Motor neuron (in vitro differentiated cells): Measurements from ENCODE around the gene RAPGEF1. TPM values are rescaled to one million over a fixed set of nuclear protein-coding genes. Genes with fewer than 3 reads are reported as not detected.

Source experiments
- ATAC-seq, 8 experiments: fragments of 200-7000 bp; cut with Tn5 transposase; replicated peaks in 6 of 8; 2 replicates each; pipeline ENCODE4 v1.8.0; 2021; ENCODE audit warnings: mild to moderate bottlenecking in 8 of 8, moderate library complexity in 8 of 8
- H3K27ac ChIP-seq, 2 donors: fragments of 250-450 bp; sonication (Bioruptor Pico); 2 replicates each; pipeline ENCODE4 v1.9.0; 2021; ENCODE audit warnings: antibody characterized with exemption in 2 of 2, mild to moderate bottlenecking in 2 of 2, moderate library complexity in 1 of 2
- H3K4me1 ChIP-seq, 2 donors: fragments of 250-450 bp; sonication (Bioruptor Pico); replicated peaks in 1 of 2; 2 replicates each; pipeline ENCODE4 v1.6.1; 2021; ENCODE audit warnings: antibody characterized with exemption in 2 of 2, mild to moderate bottlenecking in 2 of 2, moderate library complexity in 1 of 2
- H3K4me3 ChIP-seq, 5 donors: fragments of 250-450 bp; sonication (Bioruptor Pico); 2 replicates each; pipeline ENCODE4 v1.9.0; 2021; ENCODE audit warnings: antibody characterized with exemption in 5 of 5, mild to moderate bottlenecking in 5 of 5, moderate library complexity in 4 of 5
- WGBS, 10 experiments: fragments of 450-650 bp; shearing (Covaris generic); methylation state at CpG; one replicate each; pipeline ENCODE4 v1.0.0; 2022; 5-methylcytosine and 5-hydroxymethylcytosine counted together
- in situ Hi-C, 9 experiments: fragments of 400-800 bp; cut with MboI; loops; one replicate each; pipeline ENCODE4 v1.15.0; 2021; ENCODE audit warnings: low sequenced_read_pairs in 9 of 9, low pct_unique_long_range_greater_than_20kb in 2 of 9; ENCODE audit not compliant: unreplicated experiment in 9 of 9
- total RNA-seq, 8 experiments: library from RNA; unstranded; fragments of 300-600 nt; gene quantifications; 2 replicates each; pipeline versions ENCODE4 v1.2.3 to v1.2.4, GENCODE V29; 2022

The RAPGEF1 gene
- total RNA-seq, result 10 to 100 TPM; 15.4 to 42.0 (median 24.9) TPM

- H3K4me3 ChIP-seq, result peak within 1 kb of the TSS; percentile 78 to 97 (median 87)
- peak; percentile 74 to 88 (median 77) for ATAC-seq
- H3K27ac ChIP-seq, result peak within 1 kb of the TSS; percentile 45 to 64
- in situ Hi-C loops, result loop anchor here in 6 of 9 experiments (10.0 to 25.0 kb wide), 3 partner anchors 128 to 153 kb away; no protein-coding TSS in a partner anchor
- WGBS, 10 experiments, result 80% methylated on average over 1 of the region's 69 CpGs; no CpG with 5 or more reads in 9 of the 10 experiments
- peaks cover 7 to 10% of the 10 kb centered on the region in 2 donors for H3K4me1 ChIP-seq
Observed at GRCh38 chr9:131739959-131740648, at the start of gene RAPGEF1. RAPGEF1 (minus strand) TSS chr9:131740076; CDS start chr9:131739830, 246 bp downstream.

GRCh38 chr9:131788851-131789250 is 49.0 kb upstream of the RAPGEF1 start:
- Histone ChIP-seq H3K4me3 (no peak overlapping the region), H3K4me1 (peaks cover 7% of the 10 kb centered on the region in 2 donors), H3K27ac (no peak overlapping the region)
- no peak for ATAC-seq
- in situ Hi-C loops, result no loop called here
- WGBS, 10 experiments, result 7 to 100% (median 55%) methylated on average over 1 of the region's 1 CpG; no CpG with 5 or more reads in 2 of the 10 experiments

GRCh38 chr9:131787838-131788237 is 48.0 kb upstream of the RAPGEF1 start:
- ATAC-seq, result no peak
- 11 to 100% (median 52%) methylated on average over 1 to 8 of the region's 9 CpGs; no CpG with 5 or more reads in 5 of the 10 experiments for WGBS, 10 experiments
- H3K4me1 ChIP-seq, result peaks cover 7% of the 10 kb centered on the region in 2 donors
- no peak overlapping the region for H3K27ac ChIP-seq
- in situ Hi-C loops, result no loop called here
- no peak overlapping the region for H3K4me3 ChIP-seq

- no peak overlapping the region for H3K4me3 ChIP-seq
- in situ Hi-C loops, result no loop called here
- ATAC-seq, result peak in 4 of 8 experiments; percentile 36 to 87 (median 69)
- no peak overlapping the region for H3K27ac ChIP-seq
- H3K4me1 ChIP-seq, result peaks cover 7% of the 10 kb centered on the region in 2 donors
- 0 to 85% (median 50%) methylated on average over 1 to 5 of the region's 13 CpGs; no CpG with 5 or more reads in 1 of the 10 experiments for WGBS, 10 experiments
Observed at GRCh38 chr9:131784748-131785501, 45.0 kb upstream of the RAPGEF1 start.

GRCh38 chr9:131781069-131781468 is 41.2 kb upstream of the RAPGEF1 start:
- H3K4me1 ChIP-seq, result peaks cover 7% of the 10 kb centered on the region in 2 donors
- H3K4me3 ChIP-seq, result no peak overlapping the region
- ATAC-seq, result no peak
- no peak overlapping the region for H3K27ac ChIP-seq
- in situ Hi-C loops, result no loop called here
- 9 to 62% (median 34%) methylated on average over 1 to 3 of the region's 3 CpGs; no CpG with 5 or more reads in 2 of the 10 experiments for WGBS, 10 experiments

- in situ Hi-C loops, result no loop called here
- Histone ChIP-seq H3K4me1 (peaks cover 5 to 6% of the 10 kb centered on the region in 2 donors), H3K4me3 (no peak overlapping the region), H3K27ac (no peak overlapping the region)
- 0 to 5% (median 0%) methylated on average over 1 to 4 of the region's 7 CpGs; no CpG with 5 or more reads in 5 of the 10 experiments for WGBS, 10 experiments
- ATAC-seq, result peak in 5 of 8 experiments; percentile 49 to 72 (median 64)
Observed at GRCh38 chr9:131776473-131776872, 36.6 kb upstream of the RAPGEF1 start.

GRCh38 chr9:131776036-131776435 is 36.2 kb upstream of the RAPGEF1 start:
- no peak overlapping the region for H3K4me3 ChIP-seq
- no peak overlapping the region for H3K27ac ChIP-seq
- H3K4me1 ChIP-seq, result peaks cover 5 to 6% of the 10 kb centered on the region in 2 donors
- 0 to 40% (median 17%) methylated on average over 1 to 3 of the region's 3 CpGs; no CpG with 5 or more reads in 7 of the 10 experiments for WGBS, 10 experiments
- no peak for ATAC-seq
- in situ Hi-C loops, result no loop called here

GRCh38 chr9:131774636-131775035 is 34.8 kb upstream of the RAPGEF1 start:
- in situ Hi-C loops, result loop anchor here in 4 of 9 experiments (25.0 kb wide), 2 partner anchors 463 to 488 kb away; no protein-coding TSS in a partner anchor
- Histone ChIP-seq H3K4me1 (peaks cover 5 to 6% of the 10 kb centered on the region in 2 donors), H3K27ac (no peak overlapping the region), H3K4me3 (no peak overlapping the region)
- no peak for ATAC-seq
- 80% methylated on average over 2 to 3 of the region's 6 CpGs; no CpG with 5 or more reads in 8 of the 10 experiments for WGBS, 10 experiments

GRCh38 chr9:131773911-131774379 is 34.1 kb upstream of the RAPGEF1 start:
- in situ Hi-C loops, result loop anchor here in 4 of 9 experiments (25.0 kb wide), 2 partner anchors 463 to 488 kb away; no protein-coding TSS in a partner anchor
- 0 to 33% (median 31%) methylated on average over 1 to 4 of the region's 6 CpGs; no CpG with 5 or more reads in 5 of the 10 experiments for WGBS, 10 experiments
- Histone ChIP-seq H3K27ac (no peak overlapping the region), H3K4me1 (peaks cover 5 to 6% of the 10 kb centered on the region in 2 donors), H3K4me3 (no peak overlapping the region)
- ATAC-seq, result peak; percentile 41 to 91 (median 70)

- WGBS, 10 experiments, result 0 to 60% (median 43%) methylated on average over 1 to 2 of the region's 3 CpGs; no CpG with 5 or more reads in 6 of the 10 experiments
- Histone ChIP-seq H3K4me3 (no peak overlapping the region), H3K4me1 (peaks cover 5 to 6% of the 10 kb centered on the region in 2 donors), H3K27ac (no peak overlapping the region)
- ATAC-seq, result no peak
- in situ Hi-C loops, result loop anchor here in 4 of 9 experiments (25.0 kb wide), 2 partner anchors 464 to 489 kb away; no protein-coding TSS in a partner anchor
Observed at GRCh38 chr9:131772940-131773339, 33.1 kb upstream of the RAPGEF1 start.

GRCh38 chr9:131771646-131772045 is 31.8 kb upstream of the RAPGEF1 start:
- no peak overlapping the region for H3K27ac ChIP-seq
- H3K4me1 ChIP-seq, result peaks cover 5 to 6% of the 10 kb centered on the region in 2 donors
- H3K4me3 ChIP-seq, result no peak overlapping the region
- no peak for ATAC-seq
- WGBS, 10 experiments, result 30 to 100% (median 60%) methylated on average over 1 to 2 of the region's 3 CpGs; no CpG with 5 or more reads in 5 of the 10 experiments
- in situ Hi-C loops, result loop anchor here in 4 of 9 experiments (25.0 kb wide), 2 partner anchors 466 to 491 kb away; no protein-coding TSS in a partner anchor

- H3K27ac ChIP-seq, result no peak overlapping the region
- ATAC-seq, result no peak
- H3K4me1 ChIP-seq, result peaks cover 4 to 7% of the 10 kb centered on the region in 2 donors
- in situ Hi-C loops, result loop anchor here in 8 of 9 experiments (10.0 to 25.0 kb wide), 3 partner anchors 468 to 493 kb away; no protein-coding TSS in a partner anchor
- no peak overlapping the region for H3K4me3 ChIP-seq
- WGBS, 10 experiments, result 0 to 83% (median 36%) methylated on average over 1 to 3 of the region's 3 CpGs; no CpG with 5 or more reads in 3 of the 10 experiments
Observed at GRCh38 chr9:131769361-131769760, 29.5 kb upstream of the RAPGEF1 start.
